GM12878 (cell line): ENCODE measurements around the gene PLEKHA1. TPM values are rescaled to one million over a fixed set of nuclear protein-coding genes. Genes with fewer than 3 reads are reported as not detected.

Experiments
- ATAC-seq: fragments of 200-7000 bp; cut with Tn5 transposase; 3 replicates; pipeline ENCODE4 v1.9.1; 2020; ENCODE audit warnings: mild to moderate bottlenecking, moderate library complexity
- BruUV-seq: library from RNA; stranded (reverse); fragments of 400-500 nt; replicated peaks from 2 replicates; lab custom pipeline; 2021; lab: Mats Ljungman, UMichigan
- CTCF ChIA-PET: fragments of 300-600 bp; sonication (Branson Sonifier 250); formaldehyde crosslinking; extraction: SDS; loops from one replicate; lab custom pipeline; 2021; ENCODE audit warnings: inconsistent platforms; lab: Yijun Ruan, JAX
- POLR2A ChIA-PET: fragments of 350-600 bp; formaldehyde crosslinking; extraction: SDS; loops from one replicate; lab custom pipeline; 2021; ENCODE audit warnings: inconsistent platforms; lab: Charles Lee
- RAD21 ChIA-PET: fragments of 300-600 bp; sonication (Branson Sonifier 250); formaldehyde crosslinking; loops from one replicate; lab custom pipeline; 2023; ENCODE audit warnings: antibody characterized with exemption; ENCODE audit not compliant: unreplicated experiment; lab: Charles Lee
- SMC1A ChIA-PET: fragments of 300-600 bp; sonication (Branson Sonifier 250); formaldehyde crosslinking; loops from one replicate; lab custom pipeline; 2023; ENCODE audit not compliant: unreplicated experiment, uncharacterized antibody; lab: Charles Lee
- DNase-seq: peaks from one replicate; pipeline ENCODE4 v3.0.0-alpha.2; 2011; ENCODE audit warnings: low read depth, low spot score
- FAIRE-seq: peaks from 3 replicates; lab custom pipeline; 2011; peaks lifted over from hg19 to GRCh38; lab: Jason Lieb, UNC
- H2AFZ ChIP-seq: 2 replicates; pipeline ENCODE4 v1.6.0; 2011; ENCODE audit warnings: low read depth, low read length, control low read depth; ENCODE audit not compliant: control insufficient read depth
- H3K27ac ChIP-seq: 2 replicates; pipeline ENCODE4 v1.5.1; 2011; ENCODE audit warnings: control low read depth; ENCODE audit not compliant: control insufficient read depth, insufficient read depth
- H3K27me3 ChIP-seq, 2 experiments: replicated peaks in 1 of 2; 2 replicates each; pipeline versions ENCODE4 v1.6.0 to v1.6.1; 2011; ENCODE audit warnings: low read length in 1 of 2; ENCODE audit not compliant: control insufficient read depth in 2 of 2, insufficient read depth in 2 of 2
- H3K36me3 ChIP-seq, 2 experiments: 2 replicates each; pipeline ENCODE4 v1.5.1; 2011; ENCODE audit warnings: low read length in 1 of 2; ENCODE audit not compliant: control insufficient read depth in 2 of 2, insufficient read depth in 2 of 2
- H3K4me1 ChIP-seq: 2 replicates; pipeline ENCODE4 v1.6.1; 2011; ENCODE audit warnings: mild to moderate bottlenecking, low read length, moderate library complexity, mixed read lengths; ENCODE audit not compliant: control insufficient read depth, insufficient read depth
- H3K4me2 ChIP-seq: 2 replicates; pipeline ENCODE4 v1.6.0; 2011; ENCODE audit warnings: control low read depth; ENCODE audit not compliant: control insufficient read depth, insufficient read depth
- H3K4me3 ChIP-seq: fragments of 200-600 bp; sonication (generic); 2 replicates; pipeline ENCODE4 v1.5.1; 2016
- H3K79me2 ChIP-seq: 2 replicates; pipeline ENCODE4 v1.6.0; 2011; ENCODE audit warnings: low read length; ENCODE audit not compliant: control insufficient read depth, insufficient read depth
- H3K9ac ChIP-seq: 2 replicates; pipeline ENCODE4 v1.8.0; 2011; ENCODE audit warnings: low read length, control low read depth, mixed read lengths; ENCODE audit not compliant: control insufficient read depth, insufficient read depth
- H3K9me3 ChIP-seq: replicated peaks from 3 replicates; pipeline ENCODE4 v1.5.1; 2011; ENCODE audit warnings: mild to moderate bottlenecking, low read length; ENCODE audit not compliant: control insufficient read depth, insufficient read depth
- H4K20me1 ChIP-seq: 2 replicates; pipeline ENCODE4 v1.6.0; 2011; ENCODE audit not compliant: control insufficient read depth, insufficient read depth
- ATF7 ChIP-seq: fragments of 450-650 bp; IDR thresholded peaks from 2 replicates; pipeline ENCODE4 v1.6.1; 2016; ENCODE audit warnings: low read depth, mild to moderate bottlenecking
- GATAD2B ChIP-seq: fragments of 450-650 bp; conservative IDR thresholded peaks from 2 replicates; pipeline ENCODE4 v1.6.1; 2017; ENCODE audit warnings: low read depth, mild to moderate bottlenecking, moderate library complexity
- LARP7 ChIP-seq: fragments of 450-650 bp; IDR thresholded peaks from 2 replicates; pipeline ENCODE4 v1.6.1; 2017; ENCODE audit warnings: mild to moderate bottlenecking
- MYB ChIP-seq: fragments of 150-350 bp; IDR thresholded peaks from 2 replicates; pipeline ENCODE4 v1.6.1; 2014; ENCODE audit warnings: mild to moderate bottlenecking, low read depth, low read length, borderline replicate concordance
- POU2F2 ChIP-seq: IDR thresholded peaks from 3 replicates; pipeline ENCODE4 v1.6.1; 2011; ENCODE audit warnings: low read depth, mild to moderate bottlenecking, low read length, borderline replicate concordance
- RUNX3 ChIP-seq: IDR thresholded peaks from 2 replicates; pipeline ENCODE4 v1.6.1; 2012; ENCODE audit warnings: low read length, inconsistent platforms
- TAF1 ChIP-seq: IDR thresholded peaks from 2 replicates; pipeline ENCODE4 v1.6.1; 2011; ENCODE audit warnings: mild to moderate bottlenecking, low read depth, low read length, borderline replicate concordance
- TCF12 ChIP-seq: IDR thresholded peaks from 2 replicates; pipeline ENCODE4 v1.6.1; 2011; ENCODE audit warnings: low read depth, mild to moderate bottlenecking, low read length
- ZNF24 ChIP-seq: fragments of 450-650 bp; IDR thresholded peaks from 2 replicates; pipeline ENCODE4 v1.6.1; 2017; ENCODE audit warnings: antibody characterized with exemption, mild to moderate bottlenecking
- WGBS: methylation state at CpG from one replicate; pipeline ENCODE4 v1.1.6; 2016; ENCODE audit warnings: low lambda C conversion rate; ENCODE audit not compliant: insufficient replicate concordance, insufficient coverage; ENCODE audit errors: missing lambda C conversion rate; 5-methylcytosine and 5-hydroxymethylcytosine counted together
- in situ Hi-C: fragments of 300-500 bp; cut with MboI; formaldehyde crosslinking; loops from 9 replicates; pipeline ENCODE4 v1.14.3; 2018; ENCODE audit warnings: mixed read lengths
- intact Hi-C: fragments of 100-400 bp; cut with micrococcal nuclease; formaldehyde crosslinking; loops from one replicate; pipeline ENCODE4 v1.14.2; 2022; ENCODE audit not compliant: unreplicated experiment
- polyA plus RNA-seq, 11 experiments: library from polyadenylated mRNA; depleted of rRNA in 4 of 11; unstranded in 6 of 11; stranded (reverse) in 5 of 11; fragments of >200 nt; fragmentation: Nextera tagmentation in 4 of 11; fragmentation: Illumina TruSeq in 1 of 11; extraction: Ambion mirVana in 4 of 11; extraction: Trizol in 1 of 11; gene quantifications; 1 replicate in 1 of 11; 2 replicates in 10 of 11; pipeline versions ENCODE4 v1.2.1 to v1.2.3, GENCODE V29; 2011 to 2016; ENCODE audit warnings: inconsistent platforms in 2 of 11, missing spikeins in 2 of 11, low read depth in 1 of 11
- total RNA-seq, 4 experiments: library from RNA; depleted of rRNA in 3 of 4; stranded (reverse); fragments of >200 nt in 3 of 4; fragmentation: Illumina TruSeq in 1 of 4; extraction: Trizol in 1 of 4; gene quantifications; 2 replicates each; pipeline versions ENCODE4 v1.2.1 to v1.2.3, GENCODE V29; 2013 to 2021
- TF ChIP-seq, protein P1 (sequence below): fragments of 450-650 bp; IDR thresholded peaks from 2 replicates; pipeline ENCODE4 v1.6.1; 2016; ENCODE audit warnings: mild to moderate bottlenecking
- TF ChIP-seq, protein P2 (sequence below): fragments of 450-650 bp; IDR thresholded peaks from 2 replicates; pipeline ENCODE4 v1.6.1; 2017; ENCODE audit warnings: low read depth, mild to moderate bottlenecking, moderate library complexity

The PLEKHA1 gene
- total and polyA plus RNA-seq, 10 of the 15 experiments (the other 5 are each of a cell fraction or from before 2014, with no cell fraction given) = 0.15 to 6.0 (median 0.32) TPM

DNA sequence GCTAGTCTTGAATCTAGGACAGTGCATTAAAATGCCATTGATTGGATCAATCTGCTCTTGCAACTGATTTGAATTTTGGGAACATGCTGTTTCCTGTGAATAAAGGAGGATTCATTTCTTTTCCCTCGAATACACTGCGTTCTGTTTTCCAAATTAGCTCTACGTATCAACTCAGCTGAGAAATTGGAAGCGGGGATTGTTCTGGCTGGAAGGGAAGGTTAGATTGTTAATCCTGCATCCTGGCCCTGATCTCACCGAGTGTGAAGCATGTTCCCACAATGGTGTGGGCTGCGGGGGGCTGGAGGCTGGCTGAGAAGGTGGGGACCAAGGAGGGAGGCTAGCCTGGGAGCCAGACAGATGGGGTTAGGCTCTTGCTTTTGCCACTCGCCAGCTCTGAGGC lies 104.5 kb downstream of the PLEKHA1 start:
- Histone ChIP-seq H3K4me1 (no peaks in the 10 kb centered on the region), H3K36me3 (no peaks in the 10 kb centered on the region), H3K27ac (no peak overlapping the region), H3K27me3 (peaks cover 0 to 2% of the 10 kb centered on the region in 2 experiments; a peak in 2 of 4 replicates), H3K9me3 (no peaks in the 10 kb centered on the region), H3K4me3 (no peak overlapping the region), H3K9ac (no peak overlapping the region), H3K4me2 (no peak overlapping the region), H3K79me2 (no peaks in the 10 kb centered on the region), H2AFZ (no peak overlapping the region), H4K20me1 (no peaks in the 10 kb centered on the region)
- no peak for ATAC-seq
- DNase-seq = no peak
- FAIRE-seq = no peak
- WGBS = 32% methylated on average over 7 of the region's 7 CpGs
- SMC1A ChIA-PET = no interaction called here
- CTCF ChIA-PET = interaction anchor here (1.2 kb wide), 1 partner anchor 24 kb away, joined by 3 read pairs; no protein-coding TSS in a partner anchor
- POLR2A ChIA-PET = no interaction called here
- BruUV-seq = no TSS peak
- intact Hi-C loops (no loop called here), in situ Hi-C loops (no loop called here)
- TF ChIP-seq ZNF24 (no peak), MYB (no peak), TCF12 (no peak), GATAD2B (no peak), ATF7 (no peak), LARP7 (no peak), POU2F2 (no peak), RUNX3 (no peak), TAF1 (no peak)
- TF ChIP-seq, protein P1, sequence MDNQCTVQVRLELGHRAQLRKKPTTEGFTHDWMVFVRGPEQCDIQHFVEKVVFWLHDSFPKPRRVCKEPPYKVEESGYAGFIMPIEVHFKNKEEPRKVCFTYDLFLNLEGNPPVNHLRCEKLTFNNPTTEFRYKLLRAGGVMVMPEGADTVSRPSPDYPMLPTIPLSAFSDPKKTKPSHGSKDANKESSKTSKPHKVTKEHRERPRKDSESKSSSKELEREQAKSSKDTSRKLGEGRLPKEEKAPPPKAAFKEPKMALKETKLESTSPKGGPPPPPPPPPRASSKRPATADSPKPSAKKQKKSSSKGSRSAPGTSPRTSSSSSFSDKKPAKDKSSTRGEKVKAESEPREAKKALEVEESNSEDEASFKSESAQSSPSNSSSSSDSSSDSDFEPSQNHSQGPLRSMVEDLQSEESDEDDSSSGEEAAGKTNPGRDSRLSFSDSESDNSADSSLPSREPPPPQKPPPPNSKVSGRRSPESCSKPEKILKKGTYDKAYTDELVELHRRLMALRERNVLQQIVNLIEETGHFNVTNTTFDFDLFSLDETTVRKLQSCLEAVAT = no peak
- TF ChIP-seq, protein P2, sequence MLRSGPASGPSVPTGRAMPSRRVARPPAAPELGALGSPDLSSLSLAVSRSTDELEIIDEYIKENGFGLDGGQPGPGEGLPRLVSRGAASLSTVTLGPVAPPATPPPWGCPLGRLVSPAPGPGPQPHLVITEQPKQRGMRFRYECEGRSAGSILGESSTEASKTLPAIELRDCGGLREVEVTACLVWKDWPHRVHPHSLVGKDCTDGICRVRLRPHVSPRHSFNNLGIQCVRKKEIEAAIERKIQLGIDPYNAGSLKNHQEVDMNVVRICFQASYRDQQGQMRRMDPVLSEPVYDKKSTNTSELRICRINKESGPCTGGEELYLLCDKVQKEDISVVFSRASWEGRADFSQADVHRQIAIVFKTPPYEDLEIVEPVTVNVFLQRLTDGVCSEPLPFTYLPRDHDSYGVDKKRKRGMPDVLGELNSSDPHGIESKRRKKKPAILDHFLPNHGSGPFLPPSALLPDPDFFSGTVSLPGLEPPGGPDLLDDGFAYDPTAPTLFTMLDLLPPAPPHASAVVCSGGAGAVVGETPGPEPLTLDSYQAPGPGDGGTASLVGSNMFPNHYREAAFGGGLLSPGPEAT = no peak
- RAD21 ChIA-PET = no interaction called here
